Cardiac muscle cell (in vitro differentiated cells and primary cell): ENCODE measurements around the gene TFAP2D. TPM values are rescaled to one million over a fixed set of nuclear protein-coding genes. Genes with fewer than 3 reads are reported as not detected.

Experiments
- DNase-seq, 2 donors: peaks; one replicate each; pipeline versions ENCODE4 v3.0.0 to v3.0.0-alpha.2; 2010 to 2017; ENCODE audit warnings: low read depth in 1 of 2, low spot score in 1 of 2
- H3K27ac ChIP-seq: fragments of 200-600 bp; sonication (generic); 2 replicates; pipeline ENCODE4 v1.5.1; 2016
- H3K27me3 ChIP-seq: fragments of 200-600 bp; sonication (generic); 2 replicates; pipeline ENCODE4 v1.6.0; 2016; ENCODE audit warnings: control low read depth
- H3K36me3 ChIP-seq: fragments of 200-600 bp; sonication (generic); 2 replicates; pipeline ENCODE4 v1.5.1; 2016; ENCODE audit warnings: control low read depth
- H3K4me1 ChIP-seq: fragments of 200-600 bp; sonication (generic); 2 replicates; pipeline ENCODE4 v1.8.1; 2017; ENCODE audit warnings: low read depth, mild to moderate bottlenecking, mixed run types
- H3K4me3 ChIP-seq: fragments of 200-600 bp; sonication (generic); 2 replicates; pipeline ENCODE4 v1.5.1; 2016; ENCODE audit warnings: mild to moderate bottlenecking
- H3K9me3 ChIP-seq: fragments of 200-600 bp; sonication (generic); 2 replicates; pipeline ENCODE4 v1.5.1; 2017; ENCODE audit warnings: low read depth, mild to moderate bottlenecking, control low read depth
- polyA plus RNA-seq: library from polyadenylated mRNA; unstranded; fragments of >200 nt; fragmentation: Nextera tagmentation; extraction: Ambion mirVana; gene quantifications from 2 replicates; pipeline ENCODE4 v1.2.1, GENCODE V29; 2016
- total RNA-seq: library from RNA; depleted of rRNA; stranded (reverse); fragments of >200 nt; gene quantifications from 2 replicates; pipeline ENCODE4 v1.2.3, GENCODE V29; 2016
- TF ChIP-seq, protein P1 (sequence below): IDR thresholded peaks from 2 replicates; pipeline ENCODE4 v1.5.1; 2012; ENCODE audit warnings: low read depth, mild to moderate bottlenecking, low read length

Gene TFAP2D
- total and polyA plus RNA-seq, 2 experiments from 2014 or later: not detected

DNA sequence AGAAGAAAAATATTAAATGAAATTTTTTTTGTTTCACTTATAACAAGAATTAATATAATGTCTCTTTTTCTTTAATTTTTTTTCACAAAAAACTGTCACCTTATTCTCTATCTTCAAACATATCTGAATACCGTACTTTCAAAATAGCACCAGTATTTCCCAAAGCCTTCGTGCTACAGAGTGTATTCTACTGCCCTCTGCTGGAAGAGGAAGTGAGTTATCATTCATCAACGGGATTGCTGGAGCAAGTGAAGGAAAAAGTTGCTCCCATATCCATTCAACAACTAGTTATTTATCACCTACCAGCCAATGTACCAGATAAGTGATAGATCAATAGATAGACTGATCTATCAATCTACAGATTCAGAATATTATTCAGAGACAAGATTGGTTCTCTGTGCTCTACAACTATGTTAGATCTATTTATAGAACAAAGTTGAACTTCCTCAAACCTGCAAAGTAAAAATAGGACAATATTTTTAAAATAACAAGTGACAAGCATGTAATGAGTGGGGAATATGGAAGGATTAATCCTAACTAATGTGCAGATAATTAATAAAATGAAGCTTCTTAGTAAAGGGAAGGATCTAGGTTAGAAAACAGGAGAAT, 78.7 kb downstream of the TFAP2D start:
- Histone ChIP-seq H3K27me3 (peaks cover 24% of the 10 kb centered on the region), H3K4me3 (no peak overlapping the region), H3K9me3 (no peaks in the 10 kb centered on the region), H3K27ac (no peak overlapping the region), H3K4me1 (no peaks in the 10 kb centered on the region), H3K36me3 (no peaks in the 10 kb centered on the region)
- TF ChIP-seq, protein P1, sequence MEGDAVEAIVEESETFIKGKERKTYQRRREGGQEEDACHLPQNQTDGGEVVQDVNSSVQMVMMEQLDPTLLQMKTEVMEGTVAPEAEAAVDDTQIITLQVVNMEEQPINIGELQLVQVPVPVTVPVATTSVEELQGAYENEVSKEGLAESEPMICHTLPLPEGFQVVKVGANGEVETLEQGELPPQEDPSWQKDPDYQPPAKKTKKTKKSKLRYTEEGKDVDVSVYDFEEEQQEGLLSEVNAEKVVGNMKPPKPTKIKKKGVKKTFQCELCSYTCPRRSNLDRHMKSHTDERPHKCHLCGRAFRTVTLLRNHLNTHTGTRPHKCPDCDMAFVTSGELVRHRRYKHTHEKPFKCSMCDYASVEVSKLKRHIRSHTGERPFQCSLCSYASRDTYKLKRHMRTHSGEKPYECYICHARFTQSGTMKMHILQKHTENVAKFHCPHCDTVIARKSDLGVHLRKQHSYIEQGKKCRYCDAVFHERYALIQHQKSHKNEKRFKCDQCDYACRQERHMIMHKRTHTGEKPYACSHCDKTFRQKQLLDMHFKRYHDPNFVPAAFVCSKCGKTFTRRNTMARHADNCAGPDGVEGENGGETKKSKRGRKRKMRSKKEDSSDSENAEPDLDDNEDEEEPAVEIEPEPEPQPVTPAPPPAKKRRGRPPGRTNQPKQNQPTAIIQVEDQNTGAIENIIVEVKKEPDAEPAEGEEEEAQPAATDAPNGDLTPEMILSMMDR: peak; percentile 67
- peak; percentile 46 to 75 for DNase-seq

DNA sequence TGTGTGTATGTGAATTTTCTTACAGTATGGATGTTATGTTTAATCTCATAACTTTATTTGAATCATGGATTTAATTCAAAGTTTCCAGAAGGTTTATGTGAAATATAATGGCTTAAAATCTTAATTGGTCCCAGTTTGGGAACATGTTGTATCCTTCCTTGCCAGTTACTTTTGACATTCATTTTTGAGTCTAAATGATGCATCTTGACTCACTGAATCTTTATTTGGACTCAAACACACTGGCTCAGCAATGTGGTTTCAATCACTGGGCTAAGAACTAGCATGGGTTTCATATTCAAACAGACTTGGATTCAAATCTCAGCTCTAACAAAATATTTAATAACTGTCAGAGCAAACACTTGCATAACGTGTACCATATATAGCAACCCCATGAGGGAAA, 79.4 kb downstream of the TFAP2D start:
- Histone ChIP-seq H3K9me3 (no peaks in the 10 kb centered on the region), H3K4me1 (no peaks in the 10 kb centered on the region), H3K4me3 (no peak overlapping the region), H3K27me3 (peaks cover 26% of the 10 kb centered on the region), H3K36me3 (no peaks in the 10 kb centered on the region), H3K27ac (no peak overlapping the region)
- no peak for DNase-seq
- TF ChIP-seq, protein P1: no peak

DNA sequence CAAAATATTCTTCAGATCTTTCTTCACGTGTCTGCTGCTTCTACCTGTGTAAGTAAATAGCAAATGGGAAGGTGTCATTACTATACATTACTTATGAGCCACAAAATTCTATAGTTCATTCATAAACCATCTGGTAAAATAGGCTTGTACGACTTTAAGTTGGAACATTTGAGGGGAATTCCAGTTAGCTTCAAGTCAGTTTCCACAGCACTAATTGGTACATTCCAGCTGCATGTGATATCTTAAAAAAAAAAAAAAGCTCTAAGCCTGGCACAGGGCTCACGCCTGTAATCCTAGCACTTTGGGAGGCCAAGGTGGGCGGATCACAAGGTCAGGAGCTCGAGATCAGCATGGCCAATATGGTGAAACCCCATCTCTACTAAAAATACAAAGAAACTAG, 82.2 kb downstream of the TFAP2D start:
- Histone ChIP-seq H3K9me3 (no peaks in the 10 kb centered on the region), H3K27me3 (peaks cover 30% of the 10 kb centered on the region), H3K36me3 (no peaks in the 10 kb centered on the region), H3K4me3 (no peak overlapping the region), H3K4me1 (no peaks in the 10 kb centered on the region), H3K27ac (no peak overlapping the region)
- TF ChIP-seq, protein P1: no peak
- no peak for DNase-seq

DNA sequence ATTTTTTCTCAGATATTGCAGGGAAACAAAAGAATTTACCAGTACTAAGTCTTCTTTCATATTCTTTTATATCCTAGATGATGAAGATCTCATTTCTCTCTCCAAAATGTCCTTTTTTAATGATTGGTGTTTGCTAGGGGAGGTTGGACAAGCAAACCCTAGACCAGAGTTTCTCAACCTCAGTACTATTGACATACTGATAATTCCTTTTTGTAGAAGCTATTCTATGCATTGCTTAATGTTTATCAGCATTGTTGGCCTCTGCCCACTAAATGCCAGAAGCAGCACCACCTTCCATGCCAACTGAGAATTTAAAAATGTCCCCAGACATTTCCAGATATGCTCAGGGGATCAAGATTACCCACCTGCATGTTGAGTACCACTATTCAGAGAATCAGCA, 91.0 kb downstream of the TFAP2D start:
- H3K9me3 ChIP-seq: no peaks in the 10 kb centered on the region
- no peak overlapping the region for H3K4me3 ChIP-seq
- no peak for DNase-seq
- no peak overlapping the region for H3K27ac ChIP-seq
- no peaks in the 10 kb centered on the region for H3K36me3 ChIP-seq
- TF ChIP-seq, protein P1: no peak
- peaks cover 11% of the 10 kb centered on the region for H3K27me3 ChIP-seq
- no peaks in the 10 kb centered on the region for H3K4me1 ChIP-seq

DNA sequence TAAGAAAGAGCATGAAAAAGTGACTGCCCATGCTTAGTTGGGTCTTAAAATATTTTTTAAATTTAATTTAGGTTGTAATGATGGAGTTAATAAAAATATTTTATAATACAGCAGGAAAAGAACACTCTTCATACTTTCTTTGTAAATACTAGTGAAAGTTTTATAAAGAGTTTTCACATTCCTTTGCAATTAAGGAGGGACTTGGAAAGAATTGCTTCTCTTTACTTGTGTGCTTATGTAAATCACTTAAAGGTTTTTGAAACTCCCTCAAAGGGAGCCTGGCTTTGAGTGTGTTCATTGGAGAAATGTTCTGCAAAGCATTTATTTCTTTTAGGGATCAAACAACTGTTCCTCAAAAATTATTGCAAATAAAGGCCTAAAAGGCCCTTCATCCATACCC, 93.7 kb downstream of the TFAP2D start:
- DNase-seq: no peak

More for the DNA sequence above, 93.7 kb downstream of the TFAP2D start:
- Histone ChIP-seq H3K9me3 (no peaks in the 10 kb centered on the region), H3K4me3 (no peak overlapping the region), H3K4me1 (no peaks in the 10 kb centered on the region), H3K27me3 (peaks cover 7% of the 10 kb centered on the region), H3K27ac (no peak overlapping the region), H3K36me3 (no peaks in the 10 kb centered on the region)
- TF ChIP-seq, protein P1: no peak
